Measurements from ENCODE around the gene GALT.
A peak's percentile ranks its signal among the peaks of the same experiment; 100 is the strongest.

The GALT gene

DNA sequence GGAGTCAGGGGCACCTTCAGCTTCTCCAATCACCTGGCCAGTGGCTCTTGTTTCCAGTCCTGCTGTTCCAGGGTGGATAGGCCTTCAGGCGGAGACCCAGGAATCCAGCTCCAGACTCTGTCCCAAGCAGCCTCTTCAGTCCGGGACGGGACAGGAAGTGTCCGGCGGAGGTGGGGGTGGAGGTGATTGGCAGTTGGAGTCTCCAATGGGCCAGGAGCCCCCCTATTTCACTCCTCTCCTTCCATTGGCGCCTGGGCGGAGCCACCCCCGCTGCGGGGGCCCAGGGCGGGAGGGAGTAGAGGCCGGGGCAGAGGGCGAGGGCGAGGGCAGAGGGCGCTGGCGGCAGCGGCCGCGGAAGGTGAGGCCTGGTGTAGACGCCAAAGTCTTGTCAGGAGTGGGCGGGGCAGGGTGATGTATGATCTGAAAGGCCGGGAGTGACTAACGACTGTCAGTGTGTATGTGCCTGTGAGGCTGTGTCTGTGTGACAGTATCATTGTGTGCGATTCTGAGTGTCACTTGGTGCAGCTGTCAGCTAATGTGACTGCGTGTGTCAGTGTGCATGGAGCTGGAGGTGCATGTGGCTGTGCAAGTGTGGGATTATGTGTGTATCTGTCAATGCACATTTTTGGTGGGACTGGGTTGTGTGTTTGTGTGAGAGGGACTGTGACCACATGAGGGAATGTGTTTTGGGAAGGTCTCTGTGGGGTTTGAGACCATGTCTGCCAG, 5.6 kb downstream of the GALT start, which contains the start of gene IL11RA:
IL11RA (plus strand) TSS at position 310 of the 726 bp plus-strand sequence. CDS start 3,033 bp downstream, outside the sequence.
- peak; percentile 39 for DNase-seq (ENCODE audit: low read depth)

DNA sequence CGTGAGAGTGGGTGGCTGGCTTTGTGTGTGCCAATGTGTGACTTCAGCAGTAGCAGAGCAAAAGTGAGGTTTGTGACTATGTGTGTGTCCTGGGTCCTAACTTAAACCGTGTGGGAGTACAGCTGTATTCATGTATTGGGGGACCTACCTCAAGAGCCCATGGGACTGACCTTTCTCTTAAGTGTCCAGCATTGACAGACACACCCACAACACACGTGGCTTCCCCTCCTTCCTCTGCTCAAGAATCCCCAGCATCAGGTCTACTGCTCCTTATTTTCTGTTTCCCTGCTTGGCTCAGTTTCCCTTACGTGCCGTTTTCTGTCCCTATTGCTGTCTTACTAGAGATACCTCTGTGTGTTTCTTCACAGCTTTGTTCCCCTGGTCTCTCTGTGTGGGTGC, 6.1 kb downstream of the GALT start:
- no peak for DNase-seq (ENCODE audit: low read depth)

DNA sequence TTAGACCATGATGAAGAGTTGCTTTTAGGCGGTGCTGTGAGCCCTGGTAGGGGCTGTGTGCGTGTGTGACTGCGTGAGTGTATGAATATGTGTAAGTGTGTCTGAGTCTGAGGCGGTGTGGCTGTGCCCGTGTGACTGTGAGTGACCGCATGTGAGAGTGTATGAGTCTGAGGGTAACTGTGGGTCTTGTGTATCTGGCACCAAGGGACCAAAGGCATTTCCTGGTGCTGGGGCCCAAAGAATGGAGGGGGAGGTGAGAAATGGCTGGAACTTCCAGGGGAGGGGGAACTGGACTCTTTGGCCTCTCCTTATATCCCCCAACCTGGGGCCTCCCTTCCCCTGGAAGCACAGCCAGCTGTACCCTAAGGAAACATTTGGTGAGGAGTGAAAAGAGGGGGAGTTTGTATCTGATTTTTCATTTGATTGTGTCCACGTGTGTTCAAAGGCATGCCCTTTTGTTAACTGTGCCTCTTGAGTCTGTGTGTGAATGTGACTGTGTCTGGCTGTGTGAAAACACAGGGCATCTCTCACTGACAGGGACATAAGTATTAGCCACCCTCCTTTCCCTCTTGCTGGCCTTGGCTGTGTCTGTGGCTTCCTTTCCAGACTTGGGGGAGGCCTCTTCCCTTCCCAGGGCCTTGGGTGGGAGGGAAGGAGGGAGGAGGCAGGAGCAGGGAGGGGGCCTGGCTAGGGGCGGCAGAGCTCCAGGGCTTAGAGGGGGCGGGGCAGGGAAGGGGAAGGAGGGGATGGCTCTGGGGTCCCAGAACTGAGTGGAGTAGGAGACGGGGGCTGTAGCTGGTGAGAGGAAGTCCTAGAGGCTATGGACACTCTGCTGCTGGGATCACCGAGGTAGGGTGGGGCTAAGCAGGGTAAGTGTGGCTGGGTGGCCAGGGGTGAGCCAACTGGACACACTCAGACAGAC, 6.9 kb downstream of the GALT start:
- no peak for DNase-seq (ENCODE audit: low read depth)

DNA sequence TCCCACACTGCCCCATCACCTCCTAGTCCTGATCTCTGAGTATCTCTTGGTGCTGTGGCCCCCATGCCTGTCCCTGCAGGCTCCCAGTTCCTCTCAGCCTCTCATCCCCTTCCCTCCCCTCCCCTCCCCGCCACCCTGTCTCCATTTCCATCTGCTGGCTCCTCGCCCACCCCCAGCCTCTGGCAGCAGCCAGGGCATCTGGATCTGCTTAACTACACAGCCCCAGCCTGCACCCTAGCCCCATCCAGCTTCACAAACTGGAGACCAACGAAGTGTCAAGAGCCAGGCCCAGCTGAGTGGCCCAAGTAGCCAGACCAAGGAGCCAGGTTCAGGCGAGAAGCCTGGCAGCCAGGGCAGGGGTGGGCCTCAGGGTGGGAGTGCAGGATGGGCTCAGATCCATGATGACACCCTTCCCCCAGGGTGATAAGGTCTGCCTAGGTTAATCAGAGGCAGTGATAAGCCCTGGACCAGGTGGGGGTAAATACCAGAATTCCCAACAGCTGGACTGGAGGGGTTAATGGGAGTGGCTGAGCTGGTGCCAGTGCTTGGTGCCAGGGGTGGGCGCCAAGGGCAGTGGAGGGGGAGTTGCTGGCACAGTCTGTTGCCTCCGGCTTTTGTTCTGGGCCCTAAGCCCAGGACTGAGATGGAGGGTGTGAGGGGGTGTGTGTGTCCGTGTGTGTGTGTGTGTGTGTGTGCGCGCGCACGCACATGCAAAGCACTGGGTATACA, 8.0 kb downstream of the GALT start:
- DNase-seq (ENCODE audit: low read depth), result no peak

DNA sequence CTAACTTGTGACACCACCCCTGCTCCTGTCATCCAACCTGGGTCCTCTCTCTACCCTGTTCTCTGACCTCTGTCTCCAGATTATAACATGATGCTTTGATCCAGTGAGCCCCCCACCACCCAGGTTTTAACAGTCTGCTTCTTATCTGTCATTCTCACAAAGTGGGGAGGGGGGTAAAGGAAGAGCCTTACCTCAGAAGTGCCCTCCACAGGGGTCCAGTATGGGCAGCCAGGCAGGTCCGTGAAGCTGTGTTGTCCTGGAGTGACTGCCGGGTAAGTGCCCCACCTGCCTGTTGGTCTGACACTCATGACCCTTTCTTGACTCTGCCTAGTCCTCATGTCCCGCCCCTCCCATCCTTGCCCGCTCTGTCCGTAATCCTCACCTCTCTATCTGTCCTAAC, 8.9 kb downstream of the GALT start:
- DNase-seq (ENCODE audit: low read depth), result no peak

DNA sequence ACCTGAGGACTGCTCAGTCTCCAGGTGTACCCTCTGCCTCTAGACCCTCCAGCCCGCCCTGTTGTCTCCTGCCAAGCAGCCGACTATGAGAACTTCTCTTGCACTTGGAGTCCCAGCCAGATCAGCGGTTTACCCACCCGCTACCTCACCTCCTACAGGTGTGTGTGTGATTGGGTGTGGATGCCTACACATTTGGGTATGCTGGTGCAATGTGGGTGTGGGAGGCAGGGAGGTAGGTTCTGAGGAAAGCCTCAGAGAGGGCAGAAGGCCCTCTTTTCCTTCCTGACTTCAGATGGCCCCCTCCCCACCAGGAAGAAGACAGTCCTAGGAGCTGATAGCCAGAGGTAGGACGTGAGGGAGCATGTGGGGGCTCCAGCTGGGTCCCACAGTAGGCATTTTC, 10.5 kb downstream of the GALT start:
- DNase-seq (ENCODE audit: low read depth), result no peak

DNA sequence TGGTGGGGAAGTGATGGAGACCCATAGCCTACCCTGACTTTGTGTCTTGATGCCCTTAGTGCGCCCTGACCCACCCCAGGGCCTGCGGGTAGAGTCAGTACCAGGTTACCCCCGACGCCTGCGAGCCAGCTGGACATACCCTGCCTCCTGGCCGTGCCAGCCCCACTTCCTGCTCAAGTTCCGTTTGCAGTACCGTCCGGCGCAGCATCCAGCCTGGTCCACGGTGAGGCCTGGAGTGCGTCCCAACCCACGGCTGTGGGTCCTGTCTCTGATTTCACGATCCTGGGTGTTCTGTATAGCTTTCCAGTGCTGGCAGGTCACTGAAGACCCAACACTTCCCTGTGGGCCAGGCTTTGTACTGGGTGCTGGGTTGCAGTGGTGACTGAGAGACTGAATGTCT, 12.0 kb downstream of the GALT start:
- DNase-seq (ENCODE audit: low read depth), result no peak

DNA sequence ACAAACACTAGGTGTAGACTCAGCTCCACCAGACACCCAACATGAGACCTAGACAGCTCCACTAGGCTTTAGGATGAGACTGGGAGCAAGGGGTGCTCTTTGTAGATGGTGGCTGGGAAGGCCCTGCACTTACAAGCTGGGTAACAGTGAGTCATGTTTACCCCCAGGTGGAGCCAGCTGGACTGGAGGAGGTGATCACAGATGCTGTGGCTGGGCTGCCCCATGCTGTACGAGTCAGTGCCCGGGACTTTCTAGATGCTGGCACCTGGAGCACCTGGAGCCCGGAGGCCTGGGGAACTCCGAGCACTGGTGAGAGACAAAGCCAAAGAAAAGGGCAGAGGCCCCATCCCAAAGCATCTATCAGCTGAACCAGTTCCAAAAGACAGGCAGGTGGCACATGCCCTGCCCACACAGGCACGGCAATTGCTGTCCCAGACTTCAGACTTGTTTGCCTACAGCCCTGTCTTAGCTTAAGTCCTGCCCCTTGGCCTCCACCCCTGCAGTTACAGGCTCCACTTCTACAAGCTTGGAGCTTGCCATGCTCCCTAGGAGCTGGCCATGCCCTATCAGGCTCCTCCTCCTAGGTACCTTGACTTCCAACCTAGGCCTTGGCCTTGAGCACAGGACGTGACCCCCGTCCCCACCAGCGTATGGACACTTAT, 13.2 kb downstream of the GALT start:
- no peak for DNase-seq (ENCODE audit: low read depth)

DNA sequence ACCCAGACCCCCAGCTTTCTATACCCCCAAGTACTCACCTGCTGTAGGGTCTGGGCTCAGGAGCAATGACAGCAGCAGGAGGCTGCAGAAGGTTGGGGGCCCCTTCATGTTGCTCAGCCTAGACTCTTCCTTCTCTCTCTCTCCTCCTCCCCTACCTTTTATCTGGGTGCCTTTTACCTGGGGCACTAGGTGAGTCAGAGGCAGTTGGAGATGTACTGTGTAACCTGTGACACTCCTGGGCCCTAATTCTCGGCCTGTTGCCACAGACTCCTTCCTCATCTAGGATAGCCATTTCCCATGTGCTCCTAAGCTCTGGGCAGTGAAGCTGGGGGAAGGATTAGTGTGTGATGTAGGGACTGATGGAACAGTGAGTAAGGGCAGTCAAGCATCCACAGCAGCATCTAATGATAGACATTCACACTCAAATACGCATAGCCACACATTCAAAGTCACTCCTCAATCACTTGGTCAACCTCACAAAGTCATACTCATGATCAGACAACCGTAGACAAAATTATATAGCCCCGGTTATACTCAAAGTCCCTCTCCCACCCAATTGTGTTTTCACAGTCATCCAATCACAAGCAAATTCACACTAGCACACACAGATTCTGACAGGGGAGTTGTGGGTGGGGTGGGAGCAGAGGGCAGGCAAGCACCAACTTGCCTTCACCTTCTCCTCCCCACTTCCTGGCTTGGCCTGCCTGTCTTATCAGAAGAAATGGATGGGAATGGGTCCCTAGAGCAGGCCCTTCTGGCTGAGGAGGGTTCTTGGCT, 16.2 kb downstream of the GALT start, which contains the start of gene CCL27:
CCL27 (minus strand) TSS at position 132 of the 777 bp plus-strand sequence; CDS start at position 108, 24 bp downstream.
- no peak for DNase-seq (ENCODE audit: low read depth)

DNA sequence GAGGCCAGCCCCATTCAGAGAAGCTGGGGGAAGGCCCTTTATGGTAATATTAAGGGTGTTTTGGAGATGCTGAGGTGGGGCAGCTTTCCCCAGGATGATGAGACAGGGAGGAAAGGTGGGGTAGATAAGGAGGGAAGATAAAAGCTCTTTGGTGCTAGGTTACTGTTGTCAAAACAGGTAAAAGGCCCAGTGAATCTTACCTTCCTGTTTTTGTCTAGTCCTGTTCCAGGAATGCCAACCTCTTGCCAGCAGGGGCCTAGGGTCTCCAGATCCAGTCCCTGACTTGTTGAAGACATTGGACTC, 16.8 kb downstream of the GALT start:
- no peak for DNase-seq (ENCODE audit: low read depth)

DNA sequence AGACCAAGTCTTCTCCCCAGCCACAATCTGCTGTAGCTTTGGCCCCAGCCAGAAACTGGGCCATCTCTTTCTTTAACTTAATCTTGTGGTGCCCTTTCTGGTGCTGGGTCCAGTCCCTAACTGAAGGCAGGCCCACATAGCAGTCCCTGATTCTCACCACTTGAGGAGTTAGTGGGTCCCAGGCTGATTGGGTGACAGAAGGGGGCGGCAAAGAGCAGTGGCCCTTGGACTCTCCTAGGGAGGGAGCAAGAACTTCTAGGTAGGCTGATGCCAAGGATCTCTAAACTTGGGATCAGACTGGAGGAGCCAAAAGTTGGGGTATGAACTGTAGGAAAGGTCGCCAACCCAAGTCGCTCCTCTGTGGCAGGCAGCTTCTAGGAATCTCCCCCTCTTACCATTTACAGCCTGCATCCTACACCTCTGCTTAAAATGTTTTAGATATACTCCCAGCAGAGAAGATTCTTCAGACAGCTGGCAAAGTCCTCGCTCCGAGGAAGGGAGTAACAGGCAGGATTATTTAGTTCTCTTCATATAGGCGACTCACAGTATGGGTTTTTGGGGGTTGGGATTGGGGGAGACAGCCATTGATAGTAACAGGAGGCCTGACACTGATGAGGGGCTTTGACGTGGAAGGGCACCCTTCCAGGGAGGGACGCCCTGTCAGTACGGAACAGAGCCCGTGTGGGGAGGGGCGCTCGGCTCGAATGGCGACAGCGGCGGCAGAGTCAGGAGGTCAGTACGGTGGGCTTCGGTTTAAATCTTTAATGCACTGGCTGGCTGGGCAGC, 18.0 kb downstream of the GALT start:
- peak; percentile 46 for DNase-seq (ENCODE audit: low read depth)

DNA sequence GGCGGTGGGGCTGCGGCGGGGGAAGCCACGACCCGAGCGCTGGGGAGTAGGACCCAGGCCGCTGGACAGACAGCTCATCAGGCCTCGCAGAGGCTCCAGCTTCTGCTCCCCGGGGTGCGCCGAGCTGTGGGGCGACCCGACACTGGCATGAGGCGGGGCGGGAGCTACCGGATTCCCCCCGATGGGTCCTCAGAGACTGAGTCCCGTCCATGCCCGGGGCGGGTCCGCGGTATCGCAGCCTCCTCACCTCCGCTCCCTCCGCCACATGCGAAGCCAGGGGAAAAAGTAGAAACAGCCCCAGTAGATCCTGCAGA, 18.5 kb downstream of the GALT start:
- DNase-seq (ENCODE audit: low read depth), result no peak

DNA sequence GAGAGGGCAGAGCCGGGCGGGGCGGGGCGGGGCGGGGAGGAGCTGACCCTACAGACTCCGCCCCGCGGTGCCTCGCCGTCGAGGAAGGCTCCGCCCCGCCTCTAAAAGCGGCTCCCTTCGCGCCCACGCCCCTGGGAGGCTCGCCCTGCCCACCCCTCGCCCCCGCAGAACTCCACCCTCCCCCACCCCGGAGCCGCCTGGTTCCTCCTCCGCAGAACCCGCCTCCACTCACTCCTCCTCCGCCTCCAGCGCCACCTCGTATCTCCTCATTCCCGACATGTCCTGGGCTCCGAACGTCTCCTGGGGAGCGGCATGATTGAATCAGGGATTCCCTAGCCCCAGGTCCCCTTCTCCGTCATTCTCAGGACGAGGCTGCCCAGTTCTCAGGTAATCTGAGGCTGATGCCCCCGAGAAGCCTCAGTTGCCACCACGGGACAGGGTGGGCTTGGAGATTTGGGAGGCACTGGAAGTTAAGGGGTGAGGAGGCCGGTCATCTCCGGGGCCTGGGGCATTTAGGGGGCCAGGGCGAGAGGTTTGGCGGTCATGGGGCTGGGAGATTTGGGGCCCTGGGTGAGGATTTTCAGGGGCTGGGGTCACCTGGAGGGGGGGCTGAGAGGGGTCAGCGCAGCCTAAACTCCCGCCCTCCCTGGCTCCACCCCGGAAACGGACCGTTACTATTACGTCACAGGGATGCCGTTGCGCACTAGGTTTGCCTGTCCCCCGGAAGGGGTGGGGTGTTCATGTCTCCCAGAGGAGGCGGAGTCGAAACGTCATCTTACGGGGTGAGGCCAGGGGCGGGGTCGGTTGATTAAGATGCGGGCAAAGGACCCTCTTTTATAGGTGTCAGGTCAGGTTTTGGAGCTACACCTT, 19.1 kb downstream of the GALT start:
- peak; percentile 72 for DNase-seq (ENCODE audit: low read depth)

DNA sequence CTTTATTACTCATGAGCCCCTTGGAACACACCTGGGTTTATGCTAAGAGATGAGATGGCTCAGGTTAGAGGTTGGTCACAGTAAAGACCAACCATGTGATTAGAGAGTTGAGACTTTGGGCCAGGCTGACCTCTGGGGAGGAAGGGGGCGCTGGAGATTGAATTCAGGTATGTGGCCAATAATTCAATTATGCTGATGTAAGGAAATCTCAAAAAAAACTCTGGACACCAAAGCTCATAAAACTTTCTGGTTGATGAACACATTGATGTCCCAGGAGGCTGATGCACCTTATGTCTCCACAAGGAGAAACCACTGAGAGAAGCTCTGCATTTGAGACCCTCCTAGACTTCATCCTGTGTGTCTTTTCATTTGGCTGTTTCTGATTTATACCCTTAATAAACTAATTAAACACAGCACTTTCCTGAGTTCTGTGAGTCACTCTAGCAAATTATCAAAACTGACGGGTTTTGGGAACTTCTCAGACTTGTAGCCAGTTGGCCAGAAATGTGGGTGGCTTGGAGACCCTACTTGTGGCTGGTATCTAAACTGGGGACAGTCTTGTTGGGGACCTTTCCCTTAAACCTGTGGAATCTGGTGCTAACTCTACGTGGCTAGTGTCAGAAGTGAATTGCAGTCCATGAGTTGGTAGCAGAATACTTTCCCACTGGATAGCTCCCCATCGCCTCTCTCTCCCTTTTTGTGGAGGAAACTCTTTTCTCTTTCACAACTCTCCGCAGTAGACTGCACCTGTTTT, 23.5 kb downstream of the GALT start:
- DNase-seq (ENCODE audit: low read depth), result no peak

DNA sequence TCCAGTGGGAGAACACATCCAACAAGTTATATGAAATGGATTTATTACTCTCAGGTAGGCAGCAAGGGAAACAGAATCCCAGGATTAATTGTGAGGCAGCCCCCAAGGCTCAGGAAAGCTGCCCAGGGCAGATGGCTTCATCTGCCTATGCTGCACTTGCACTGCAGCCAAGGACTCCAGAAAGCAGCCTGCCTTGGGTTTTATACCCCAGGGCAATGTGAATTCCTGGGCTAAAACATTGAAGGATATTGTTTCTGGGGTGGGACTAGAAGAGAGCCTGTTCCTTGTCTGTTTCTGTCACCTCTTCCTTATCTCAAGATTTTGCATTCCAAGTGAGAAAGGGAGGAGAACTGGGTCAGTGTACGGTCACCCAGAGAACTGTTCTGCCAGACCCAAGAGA, 24.8 kb downstream of the GALT start:
- DNase-seq (ENCODE audit: low read depth), result no peak

DNA sequence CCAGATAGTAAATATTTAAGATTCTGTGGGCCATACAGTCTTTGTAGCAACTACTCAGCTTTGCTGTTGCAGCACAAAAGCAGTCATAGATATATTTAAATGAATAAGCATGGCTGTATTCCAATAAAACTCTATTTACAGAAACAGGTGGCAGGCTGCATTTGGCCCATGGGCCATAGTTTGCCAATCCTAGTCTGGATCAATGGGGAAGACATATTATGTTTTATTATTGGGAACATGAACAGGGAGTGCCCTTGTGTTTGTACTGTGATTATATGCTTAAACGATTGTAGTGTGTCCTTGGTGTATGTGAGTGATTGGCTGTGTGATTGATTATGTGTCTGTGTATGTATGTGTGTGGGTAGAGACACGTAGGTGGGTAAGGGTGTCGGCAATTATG, 28.0 kb downstream of the GALT start:
- DNase-seq (ENCODE audit: low read depth), result no peak

DNA sequence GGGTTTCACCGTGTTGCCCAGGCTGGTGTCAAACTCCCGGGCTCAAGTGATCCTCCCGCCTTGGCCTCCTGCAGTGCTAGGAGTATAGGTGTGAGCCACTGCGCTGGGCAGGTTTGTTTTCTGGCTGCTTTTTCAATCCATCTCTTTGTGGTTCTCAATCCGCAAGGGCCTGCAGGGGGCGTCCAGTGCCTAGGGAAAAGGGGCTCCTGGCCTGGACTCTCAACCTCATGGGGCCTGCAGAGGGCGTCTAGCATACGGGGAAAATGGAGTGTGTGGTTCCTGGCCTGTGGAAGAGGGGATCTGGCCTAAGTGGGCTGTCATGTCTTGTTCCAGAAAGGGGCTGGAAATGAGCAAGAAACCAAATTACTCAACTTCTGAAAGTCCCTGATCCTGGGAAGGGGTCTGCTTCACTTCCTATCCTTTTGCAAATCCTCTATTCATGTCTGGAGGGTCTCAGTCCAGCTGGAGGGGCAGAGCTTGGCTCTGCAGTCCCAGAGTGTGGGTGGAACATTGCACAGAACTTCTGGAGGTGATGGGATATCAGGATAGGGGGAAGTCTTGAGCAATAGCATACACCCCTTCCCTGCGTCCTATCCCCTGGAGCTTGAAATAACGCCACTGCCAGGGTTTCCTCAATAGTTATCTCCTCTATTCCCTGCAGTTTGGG, 28.7 kb downstream of the GALT start:
- DNase-seq (ENCODE audit: low read depth), result peak; percentile 43

DNA sequence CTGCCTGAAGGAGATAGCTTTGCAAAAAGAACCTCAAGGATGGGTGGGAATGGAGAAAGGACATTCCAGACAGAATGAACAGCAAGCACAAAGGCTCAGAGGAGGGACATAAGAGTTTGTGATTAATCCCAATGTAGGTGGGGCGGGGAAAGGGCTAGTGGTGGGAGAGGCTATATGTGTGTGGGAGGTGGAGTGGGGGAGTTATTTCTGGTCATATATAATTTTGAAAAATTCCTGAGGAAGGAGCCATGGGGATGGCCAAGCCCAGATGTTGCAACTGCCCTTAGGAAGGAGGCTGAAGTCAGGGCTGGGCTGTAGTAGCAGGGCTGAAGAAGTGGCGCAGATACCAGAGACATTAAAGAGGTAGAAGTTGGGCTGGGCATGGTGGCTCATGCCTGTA, 29.4 kb downstream of the GALT start:
- no peak for DNase-seq (ENCODE audit: low read depth)
